H9 (cell line): ENCODE results near the gene ORM2. TPM values are rescaled to one million over a fixed set of nuclear protein-coding genes. Genes with fewer than 3 reads are reported as not detected.

Experiments used
- DNase-seq: peaks from one replicate; pipeline ENCODE4 v3.0.0-alpha.2; 2017
- H2AFZ ChIP-seq: one replicate; pipeline ENCODE4 v1.6.1; 2013; ENCODE audit warnings: mild to moderate bottlenecking, low read length, control low read depth, moderate library complexity
- H2AK5ac ChIP-seq: 2 replicates; pipeline ENCODE4 v1.6.1; 2013; ENCODE audit warnings: low read length, control low read depth, mixed read lengths; ENCODE audit not compliant: insufficient read length
- H2BK120ac ChIP-seq: one replicate; pipeline ENCODE4 v1.6.1; 2013; ENCODE audit warnings: low read depth, mild to moderate bottlenecking, low read length, control low read depth, inconsistent platforms; ENCODE audit not compliant: poor library complexity, severe bottlenecking
- H2BK12ac ChIP-seq: 2 replicates; pipeline ENCODE4 v1.6.1; 2013; ENCODE audit warnings: low read length, control low read depth, mixed read lengths, low read depth; ENCODE audit not compliant: insufficient read length
- H2BK15ac ChIP-seq: 2 replicates; pipeline ENCODE4 v1.6.1; 2013; ENCODE audit warnings: low read depth, low read length, control low read depth
- H2BK20ac ChIP-seq: one replicate; pipeline ENCODE4 v1.6.1; 2013; ENCODE audit warnings: low read depth, mild to moderate bottlenecking, low read length, control low read depth, inconsistent platforms; ENCODE audit not compliant: poor library complexity, severe bottlenecking
- H2BK5ac ChIP-seq: 2 replicates; pipeline ENCODE4 v1.6.1; 2013; ENCODE audit warnings: low read length, control low read depth, mixed read lengths; ENCODE audit not compliant: insufficient read length
- H3K14ac ChIP-seq: 2 replicates; pipeline ENCODE4 v1.6.1; 2013; ENCODE audit warnings: low read length, control low read depth; ENCODE audit not compliant: insufficient read depth
- H3K18ac ChIP-seq: 2 replicates; pipeline ENCODE4 v1.6.1; 2013; ENCODE audit warnings: low read depth, mild to moderate bottlenecking, mixed read lengths, low read length, control low read depth; ENCODE audit not compliant: insufficient read length
- H3K23ac ChIP-seq: 2 replicates; pipeline ENCODE4 v1.6.1; 2013; ENCODE audit warnings: low read length, control low read depth, mixed read lengths, low read depth; ENCODE audit not compliant: insufficient read length
- H3K23me2 ChIP-seq: 2 replicates; pipeline ENCODE4 v1.6.1; 2013; ENCODE audit warnings: low read depth, mild to moderate bottlenecking, mixed read lengths, low read length, control low read depth; ENCODE audit not compliant: insufficient read length, poor library complexity, severe bottlenecking
- H3K27ac ChIP-seq: 2 replicates; pipeline ENCODE4 v1.5.1; 2013; ENCODE audit warnings: low read length, control low read depth, mixed read lengths, low read depth; ENCODE audit not compliant: insufficient read length
- H3K27me3 ChIP-seq: 2 replicates; pipeline ENCODE4 v1.6.1; 2013; ENCODE audit warnings: low read length, control low read depth, inconsistent platforms; ENCODE audit not compliant: insufficient read depth
- H3K4ac ChIP-seq: 2 replicates; pipeline ENCODE4 v1.6.1; 2013; ENCODE audit warnings: low read depth, mild to moderate bottlenecking, control low read depth, inconsistent platforms, low read length, moderate library complexity
- H3K4me1 ChIP-seq: 2 replicates; pipeline ENCODE4 v1.6.1; 2013; ENCODE audit warnings: low read length, control low read depth, inconsistent platforms; ENCODE audit not compliant: insufficient read depth
- H3K4me2 ChIP-seq: 2 replicates; pipeline ENCODE4 v1.6.1; 2013; ENCODE audit warnings: low read length, control low read depth, mixed read lengths; ENCODE audit not compliant: insufficient read length, insufficient read depth
- H3K56ac ChIP-seq: 2 replicates; pipeline ENCODE4 v1.6.1; 2013; ENCODE audit warnings: low read depth, mild to moderate bottlenecking, mixed read lengths, low read length, control low read depth; ENCODE audit not compliant: insufficient read length
- H3K79me1 ChIP-seq: 2 replicates; pipeline ENCODE4 v1.6.1; 2013; ENCODE audit warnings: low read depth, mild to moderate bottlenecking, moderate library complexity, low read length, control low read depth, inconsistent platforms; ENCODE audit not compliant: insufficient read depth, poor library complexity, severe bottlenecking
- H3K79me2 ChIP-seq: 2 replicates; pipeline ENCODE4 v1.6.1; 2013; ENCODE audit warnings: low read length, control low read depth, inconsistent platforms; ENCODE audit not compliant: insufficient read depth
- H3K9ac ChIP-seq: 2 replicates; pipeline ENCODE4 v1.6.1; 2013; ENCODE audit warnings: low read length, control low read depth, mixed read lengths; ENCODE audit not compliant: insufficient read length; ENCODE audit errors: extremely low read depth
- H3K9me3 ChIP-seq: one replicate; pipeline ENCODE4 v1.6.1; 2013; ENCODE audit warnings: low read depth, low read length, inconsistent platforms; ENCODE audit not compliant: control insufficient read depth
- H3T11ph ChIP-seq: one replicate; pipeline ENCODE4 v1.6.1; 2013; ENCODE audit warnings: mild to moderate bottlenecking, low read length, control low read depth, inconsistent platforms
- H4K20me1 ChIP-seq: one replicate; pipeline ENCODE4 v1.6.1; 2013; ENCODE audit not compliant: control insufficient read depth, insufficient read length, insufficient read depth
- H4K5ac ChIP-seq: 2 replicates; pipeline ENCODE4 v1.6.1; 2013; ENCODE audit warnings: low read depth, mild to moderate bottlenecking, mixed read lengths, low read length, control low read depth; ENCODE audit not compliant: insufficient read length
- H4K8ac ChIP-seq: replicated peaks from 2 replicates; pipeline ENCODE4 v1.6.1; 2013; ENCODE audit warnings: low read length, control low read depth, mixed read lengths, low read depth; ENCODE audit not compliant: insufficient read length
- H4K91ac ChIP-seq: 2 replicates; pipeline ENCODE4 v1.6.1; 2013; ENCODE audit warnings: low read depth, mild to moderate bottlenecking, moderate library complexity, mixed read lengths, low read length, control low read depth; ENCODE audit not compliant: insufficient read length
- H3K27ac Mint-ChIP-seq, 3 experiments: 2 replicates in 2 of 3; 3 replicates in 1 of 3; pipeline ENCODE4 v1.8.0; 2020 to 2021; ENCODE audit warnings: mixed read lengths in 3 of 3, mild to moderate bottlenecking in 1 of 3, moderate library complexity in 1 of 3
- H3K27me3 Mint-ChIP-seq: 2 replicates; pipeline ENCODE4 v1.8.0; 2021; ENCODE audit warnings: low read depth, mild to moderate bottlenecking, moderate library complexity, mixed read lengths
- H3K36me3 Mint-ChIP-seq, 3 experiments: 2 replicates in 2 of 3; 3 replicates in 1 of 3; pipeline ENCODE4 v1.8.0; 2020 to 2021; ENCODE audit warnings: low read depth in 3 of 3, mixed read lengths in 3 of 3; ENCODE audit not compliant: insufficient read depth in 1 of 3
- H3K4me1 Mint-ChIP-seq, 2 experiments: 2 replicates each; pipeline ENCODE4 v1.8.0; 2020; ENCODE audit warnings: mixed read lengths in 2 of 2
- H3K4me3 Mint-ChIP-seq, 2 experiments: 2 replicates in 1 of 2; 3 replicates in 1 of 2; pipeline ENCODE4 v1.8.0; 2020 to 2021; ENCODE audit warnings: mild to moderate bottlenecking in 2 of 2, mixed read lengths in 2 of 2, moderate library complexity in 1 of 2
- H3K9me3 Mint-ChIP-seq, 2 experiments: 2 replicates in 1 of 2; 3 replicates in 1 of 2; pipeline ENCODE4 v1.8.0; 2020; ENCODE audit warnings: mild to moderate bottlenecking in 2 of 2, mixed read lengths in 2 of 2, moderate library complexity in 1 of 2
- whole genome bisulfite sequencing: extraction: QIAGEN DNeasy Blood & Tissue Kit; methylation state at CpG from one replicate; pipeline ENCODE4 v1.1.7; 2013; ENCODE audit warnings: missing lambda C conversion rate, low lambda C conversion rate, mixed read lengths; ENCODE audit not compliant: insufficient read length; ENCODE audit errors: extremely low coverage; 5-methylcytosine and 5-hydroxymethylcytosine counted together
- total RNA-seq: library from RNA; stranded (reverse); gene quantifications from 2 replicates; pipeline ENCODE4 v1.2.1, GENCODE V29; 2021
- TF ChIP-seq, protein P1 (sequence below): fragments of 200-600 bp; sonication (generic); conservative IDR thresholded peaks from 3 replicates; pipeline ENCODE4 v1.8.0; 2021; ENCODE audit warnings: antibody characterized with exemption, mild to moderate bottlenecking

The ORM2 gene
- total RNA-seq, 1 experiment from 2014 or later: 1.2 TPM

DNA sequence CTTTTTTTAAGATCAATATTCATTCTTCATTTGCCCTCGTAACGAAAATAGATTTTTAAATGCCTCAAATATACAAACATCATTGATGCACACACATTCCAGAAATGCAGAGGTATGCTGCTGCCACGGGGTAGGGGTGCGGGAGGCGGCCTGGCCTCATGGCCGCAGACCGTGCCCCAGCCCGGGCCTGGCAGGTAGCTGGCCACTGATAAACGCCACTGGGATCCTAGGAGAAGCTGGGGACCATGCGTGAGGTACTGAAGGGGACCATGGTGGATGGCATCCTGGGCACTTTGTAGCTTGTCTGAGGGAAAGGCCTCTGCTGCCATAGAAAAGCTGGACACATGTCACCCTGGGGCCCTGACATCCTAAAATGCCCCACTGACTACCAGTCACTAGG, 6.5 kb downstream of the ORM2 start:
- H3K9ac ChIP-seq: no peak overlapping the region
- no peak overlapping the region for H2BK12ac ChIP-seq
- Mint-ChIP-seq H3K36me3 (peaks cover 32 to 48% (median 43%) of the 10 kb centered on the region in 3 experiments), H3K4me3 (no peak overlapping the region), H3K4me1 (0 out of 4 replicates have a peak, but pooled peaks cover 0 to 2% of the 10 kb centered on the region in 2 experiments), H3K9me3 (no peaks in the 10 kb centered on the region; a peak in 1 of 5 replicates), H3K27ac (no peak overlapping the region; a peak in 1 of 7 replicates), H3K27me3 (peaks cover 2% of the 10 kb centered on the region)
- no peak overlapping the region for H2AK5ac ChIP-seq
- H3K14ac ChIP-seq: no peak overlapping the region
- H3K4ac ChIP-seq: no peak overlapping the region
- H3T11ph ChIP-seq: no peak overlapping the region
- no peak overlapping the region for H3K23ac ChIP-seq
- no peaks in the 10 kb centered on the region for H3K9me3 ChIP-seq
- H3K4me2 ChIP-seq: no peak overlapping the region
- no peak overlapping the region for H2BK120ac ChIP-seq
- H3K79me2 ChIP-seq: no peaks in the 10 kb centered on the region
- H4K20me1 ChIP-seq: no peaks in the 10 kb centered on the region
- no peak overlapping the region for H4K8ac ChIP-seq
- H3K27me3 ChIP-seq: no peaks in the 10 kb centered on the region
- no peak overlapping the region for H3K27ac ChIP-seq
- TF ChIP-seq, protein P1, sequence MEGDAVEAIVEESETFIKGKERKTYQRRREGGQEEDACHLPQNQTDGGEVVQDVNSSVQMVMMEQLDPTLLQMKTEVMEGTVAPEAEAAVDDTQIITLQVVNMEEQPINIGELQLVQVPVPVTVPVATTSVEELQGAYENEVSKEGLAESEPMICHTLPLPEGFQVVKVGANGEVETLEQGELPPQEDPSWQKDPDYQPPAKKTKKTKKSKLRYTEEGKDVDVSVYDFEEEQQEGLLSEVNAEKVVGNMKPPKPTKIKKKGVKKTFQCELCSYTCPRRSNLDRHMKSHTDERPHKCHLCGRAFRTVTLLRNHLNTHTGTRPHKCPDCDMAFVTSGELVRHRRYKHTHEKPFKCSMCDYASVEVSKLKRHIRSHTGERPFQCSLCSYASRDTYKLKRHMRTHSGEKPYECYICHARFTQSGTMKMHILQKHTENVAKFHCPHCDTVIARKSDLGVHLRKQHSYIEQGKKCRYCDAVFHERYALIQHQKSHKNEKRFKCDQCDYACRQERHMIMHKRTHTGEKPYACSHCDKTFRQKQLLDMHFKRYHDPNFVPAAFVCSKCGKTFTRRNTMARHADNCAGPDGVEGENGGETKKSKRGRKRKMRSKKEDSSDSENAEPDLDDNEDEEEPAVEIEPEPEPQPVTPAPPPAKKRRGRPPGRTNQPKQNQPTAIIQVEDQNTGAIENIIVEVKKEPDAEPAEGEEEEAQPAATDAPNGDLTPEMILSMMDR: no peak
- no peaks in the 10 kb centered on the region for H3K23me2 ChIP-seq
- H4K91ac ChIP-seq: no peak overlapping the region
- H3K4me1 ChIP-seq: no peaks in the 10 kb centered on the region
- no peak overlapping the region for H3K18ac ChIP-seq
- no peak overlapping the region for H4K5ac ChIP-seq
- no peak overlapping the region for H2AFZ ChIP-seq
- H3K79me1 ChIP-seq: no peaks in the 10 kb centered on the region
- H3K56ac ChIP-seq: no peak overlapping the region
- no peak overlapping the region for H2BK15ac ChIP-seq
- no peak overlapping the region for H2BK5ac ChIP-seq
- H2BK20ac ChIP-seq: no peak overlapping the region
- no CpG with 5 or more reads among the region's 10 CpGs for WGBS
- no peak for DNase-seq
